B cell (primary cell): ENCODE data around the gene PRKCH. TPM values are rescaled to one million over a fixed set of nuclear protein-coding genes. Genes with fewer than 3 reads are reported as not detected.

ENCODE experiments used
- ATAC-seq: fragments of 200-7000 bp; cut with Tn5 transposase; one replicate; pipeline ENCODE4 v1.10.0; 2021; ENCODE audit warnings: low read depth, mild to moderate bottlenecking, moderate number of reproducible peaks, moderate library complexity
- CTCF ChIA-PET: fragments of 350-600 bp; sonication (Branson Sonifier 250); formaldehyde crosslinking; loops from one replicate; lab custom pipeline; 2021; ENCODE audit warnings: antibody characterized with exemption, inconsistent platforms; lab: Charles Lee
- POLR2A ChIA-PET: fragments of 350-600 bp; sonication (Branson Sonifier 250); formaldehyde crosslinking; loops from one replicate; lab custom pipeline; 2021; ENCODE audit warnings: antibody characterized with exemption; lab: Charles Lee
- DNase-seq: peaks from one replicate; pipeline ENCODE4 v3.0.0; 2013
- H2AFZ ChIP-seq: 2 replicates; pipeline ENCODE4 v1.6.1; 2012; ENCODE audit warnings: mild to moderate bottlenecking, low read depth, low read length; ENCODE audit not compliant: insufficient read depth, poor library complexity, severe bottlenecking
- H3K27ac ChIP-seq, 2 donors: 1 replicate in 1 of 2; 2 replicates in 1 of 2; pipeline ENCODE4 v1.5.1; 2012 to 2013; ENCODE audit warnings: low read length in 2 of 2, mild to moderate bottlenecking in 2 of 2, moderate library complexity in 1 of 2
- H3K27me3 ChIP-seq, 4 experiments: fragments of 200-600 bp in 1 of 4; sonication (generic) in 1 of 4; replicated peaks in 1 of 4; 1 replicate in 2 of 4; 2 replicates in 2 of 4; pipeline versions ENCODE4 v1.6.1 to v1.7.0; 2013 to 2016; ENCODE audit warnings: low read length in 3 of 4, mild to moderate bottlenecking in 2 of 4, mixed read lengths in 1 of 4, moderate library complexity in 1 of 4; ENCODE audit not compliant: insufficient read depth in 4 of 4, control insufficient read depth in 3 of 4; ENCODE audit errors: control extremely low read depth in 1 of 4
- H3K36me3 ChIP-seq, 2 experiments: replicated peaks in 1 of 2; 1 replicate in 1 of 2; 2 replicates in 1 of 2; pipeline versions ENCODE4 v1.6.1 to v1.7.1; 2013; ENCODE audit warnings: low read length in 1 of 2; ENCODE audit not compliant: insufficient read depth in 2 of 2, control insufficient read depth in 1 of 2; ENCODE audit errors: control extremely low read depth in 1 of 2, extremely low read depth in 1 of 2
- H3K4me1 ChIP-seq, 2 donors: fragments of 200-600 bp in 1 of 2; sonication (generic) in 1 of 2; 1 replicate in 1 of 2; 2 replicates in 1 of 2; pipeline versions ENCODE4 v1.5.1 to v1.6.1; 2013 to 2017; ENCODE audit warnings: low read length in 2 of 2; ENCODE audit not compliant: control insufficient read depth in 2 of 2, insufficient read depth in 2 of 2
- H3K4me2 ChIP-seq: replicated peaks from 2 replicates; pipeline ENCODE3; 2012; ENCODE audit warnings: mild to moderate bottlenecking, low read depth, low read length; ENCODE audit not compliant: poor library complexity, severe bottlenecking
- H3K4me3 ChIP-seq, 5 experiments: fragments of 200-600 bp in 1 of 5; sonication (generic) in 1 of 5; 1 replicate in 3 of 5; 2 replicates in 2 of 5; pipeline versions ENCODE4 v1.5.1 to v1.7.0; 2011 to 2016; ENCODE audit warnings: low read length in 4 of 5, mild to moderate bottlenecking in 4 of 5, low read depth in 2 of 5, control low read depth in 1 of 5, moderate library complexity in 1 of 5; ENCODE audit not compliant: insufficient read depth in 1 of 5; ENCODE audit errors: control extremely low read depth in 1 of 5, extremely low read depth in 1 of 5
- H3K79me2 ChIP-seq: fragments of 200-600 bp; sonication (generic); one replicate; pipeline ENCODE4 v1.6.0; 2016; ENCODE audit warnings: low read length; ENCODE audit not compliant: control insufficient read depth, insufficient read depth
- H3K9ac ChIP-seq: fragments of 200-600 bp; sonication (generic); 2 replicates; pipeline ENCODE4 v1.6.1; 2017; ENCODE audit warnings: mild to moderate bottlenecking, low read length, moderate library complexity
- H3K9me3 ChIP-seq, 3 donors: one replicate each; pipeline versions ENCODE4 v1.6.1 to v1.7.1; 2013; ENCODE audit warnings: low read length in 2 of 3; ENCODE audit not compliant: control insufficient read depth in 2 of 3, insufficient read depth in 1 of 3; ENCODE audit errors: control extremely low read depth in 1 of 3
- H4K20me1 ChIP-seq: 2 replicates; pipeline ENCODE4 v1.6.0; 2012; ENCODE audit warnings: mild to moderate bottlenecking, low read length; ENCODE audit not compliant: insufficient read depth, control insufficient read depth, poor library complexity, severe bottlenecking
- H3K27ac Mint-ChIP-seq: one replicate; pipeline ENCODE4 v1.8.0; 2021; ENCODE audit warnings: mixed read lengths
- H3K27me3 Mint-ChIP-seq: one replicate; pipeline ENCODE4 v1.8.0; 2021; ENCODE audit warnings: mixed read lengths
- H3K4me1 Mint-ChIP-seq: one replicate; pipeline ENCODE4 v1.8.0; 2021; ENCODE audit warnings: mixed read lengths
- H3K4me3 Mint-ChIP-seq: one replicate; pipeline ENCODE4 v1.8.0; 2021; ENCODE audit warnings: mixed read lengths
- H3K9me3 Mint-ChIP-seq: one replicate; pipeline ENCODE4 v1.8.0; 2022; ENCODE audit warnings: mixed read lengths; ENCODE audit not compliant: insufficient read depth
- EZH2 ChIP-seq: IDR thresholded peaks from 2 replicates; pipeline ENCODE4 v1.6.1; 2012; ENCODE audit warnings: borderline replicate concordance, low read depth, mild to moderate bottlenecking, moderate library complexity, low read length; ENCODE audit not compliant: insufficient read depth, poor library complexity, severe bottlenecking
- WGBS: methylation state at CpG from one replicate; pipeline ENCODE4 v1.1.5; 2013; ENCODE audit warnings: missing lambda C conversion rate; ENCODE audit not compliant: insufficient coverage; 5-methylcytosine and 5-hydroxymethylcytosine counted together
- intact Hi-C: fragments of 100-400 bp; cut with micrococcal nuclease; formaldehyde crosslinking; loops from one replicate; pipeline ENCODE4 v1.10.0; 2022
- polyA plus RNA-seq: library from polyadenylated mRNA; depleted of rRNA; stranded (reverse); fragments of >200 nt; gene quantifications from 2 replicates; pipeline ENCODE4 v1.2.3, GENCODE V29; 2012
- total RNA-seq, 2 donors: library from RNA; stranded (reverse); fragments of 120-200 nt in 1 of 2; gene quantifications; 1 replicate in 1 of 2; 2 replicates in 1 of 2; pipeline versions ENCODE4 v1.2.3 to v1.2.4, GENCODE V29; 2013 to 2022
- TF ChIP-seq, protein P1 (sequence below): fragments of 200-600 bp; IDR thresholded peaks from one replicate; pipeline ENCODE4 v1.8.0; 2022; ENCODE audit warnings: antibody characterized with exemption, mild to moderate bottlenecking

Gene PRKCH
- total and polyA plus RNA-seq, 2 donors (not counting 1 experiment from before 2014, with no cell fraction given), result 2.0 to 5.0 TPM

- no peak overlapping the region for H3K4me3 ChIP-seq
- no peak overlapping the region for H3K4me3 Mint-ChIP-seq
- H3K27ac ChIP-seq, result no peak overlapping the region
- DNase-seq (no peak), ATAC-seq (no peak)
- H3K4me1 Mint-ChIP-seq, result no peaks in the 10 kb centered on the region
- H2AFZ ChIP-seq, result no peak overlapping the region
- no peaks in the 10 kb centered on the region for H3K79me2 ChIP-seq
- ChIA-PET POLR2A (no interaction called here), CTCF (no interaction called here)
- intact Hi-C loops, result no loop called here
- H3K4me2 ChIP-seq, result no peak overlapping the region
- TF ChIP-seq, protein P1, sequence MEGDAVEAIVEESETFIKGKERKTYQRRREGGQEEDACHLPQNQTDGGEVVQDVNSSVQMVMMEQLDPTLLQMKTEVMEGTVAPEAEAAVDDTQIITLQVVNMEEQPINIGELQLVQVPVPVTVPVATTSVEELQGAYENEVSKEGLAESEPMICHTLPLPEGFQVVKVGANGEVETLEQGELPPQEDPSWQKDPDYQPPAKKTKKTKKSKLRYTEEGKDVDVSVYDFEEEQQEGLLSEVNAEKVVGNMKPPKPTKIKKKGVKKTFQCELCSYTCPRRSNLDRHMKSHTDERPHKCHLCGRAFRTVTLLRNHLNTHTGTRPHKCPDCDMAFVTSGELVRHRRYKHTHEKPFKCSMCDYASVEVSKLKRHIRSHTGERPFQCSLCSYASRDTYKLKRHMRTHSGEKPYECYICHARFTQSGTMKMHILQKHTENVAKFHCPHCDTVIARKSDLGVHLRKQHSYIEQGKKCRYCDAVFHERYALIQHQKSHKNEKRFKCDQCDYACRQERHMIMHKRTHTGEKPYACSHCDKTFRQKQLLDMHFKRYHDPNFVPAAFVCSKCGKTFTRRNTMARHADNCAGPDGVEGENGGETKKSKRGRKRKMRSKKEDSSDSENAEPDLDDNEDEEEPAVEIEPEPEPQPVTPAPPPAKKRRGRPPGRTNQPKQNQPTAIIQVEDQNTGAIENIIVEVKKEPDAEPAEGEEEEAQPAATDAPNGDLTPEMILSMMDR, result no peak
- TF ChIP-seq EZH2, result no peak
- no CpG with 5 or more reads among the region's 3 CpGs for WGBS
- H3K27ac Mint-ChIP-seq, result no peak overlapping the region
- no peaks in the 10 kb centered on the region for H4K20me1 ChIP-seq
- no peaks in the 10 kb centered on the region for H3K27me3 Mint-ChIP-seq
- H3K36me3 ChIP-seq, result no peaks in the 10 kb centered on the region
- H3K27me3 ChIP-seq, result no peaks in the 10 kb centered on the region
- H3K9me3 ChIP-seq, result no peaks in the 10 kb centered on the region
- no peaks in the 10 kb centered on the region for H3K9me3 Mint-ChIP-seq
- no peaks in the 10 kb centered on the region for H3K4me1 ChIP-seq
- H3K9ac ChIP-seq, result no peak overlapping the region
These were observed 13.7 kb downstream of the PRKCH start for GRCh38 chr14:61335049-61335448.

DNA sequence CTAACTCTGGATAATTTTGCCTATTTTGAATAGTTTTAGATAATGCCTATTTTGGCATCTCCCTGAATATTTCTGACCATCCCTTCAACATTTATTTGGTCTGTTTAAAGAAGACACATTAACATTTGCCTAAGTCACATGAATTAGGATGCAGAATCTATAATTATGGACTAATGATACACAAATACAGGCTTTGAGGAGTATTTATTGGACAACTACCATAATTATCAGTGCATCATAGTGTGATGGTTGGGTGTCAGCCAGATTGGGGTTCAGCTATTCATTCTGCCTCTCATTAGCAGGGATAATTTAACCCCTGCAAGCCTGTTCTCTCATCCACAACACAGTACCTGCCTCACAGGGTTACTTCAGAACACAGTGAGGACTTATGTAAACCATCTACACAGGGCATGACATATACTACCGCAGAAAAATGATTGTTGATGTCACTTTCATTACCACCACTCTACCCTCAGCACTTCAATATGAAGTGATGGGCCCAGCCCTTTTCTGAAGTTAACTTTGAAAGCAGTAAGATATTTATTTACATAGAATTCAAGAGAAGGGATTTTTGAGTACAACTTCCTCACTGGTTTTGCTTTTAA, 14.4 kb downstream of the PRKCH start:
- Mint-ChIP-seq H3K4me1 (no peaks in the 10 kb centered on the region), H3K27me3 (no peaks in the 10 kb centered on the region), H3K9me3 (no peaks in the 10 kb centered on the region), H3K4me3 (no peak overlapping the region), H3K27ac (no peak overlapping the region)
- no CpG with 5 or more reads among the region's 1 CpG for WGBS
- no peaks in the 10 kb centered on the region for H4K20me1 ChIP-seq
- POLR2A ChIA-PET, result no interaction called here
- no peak overlapping the region for H2AFZ ChIP-seq
- CTCF ChIA-PET, result no interaction called here
- H3K9ac ChIP-seq, result no peak overlapping the region
- intact Hi-C loops, result no loop called here
- H3K27me3 ChIP-seq, result no peaks in the 10 kb centered on the region
- TF ChIP-seq, protein P1, result no peak
- no peak overlapping the region for H3K27ac ChIP-seq
- DNase-seq, result no peak
- no peaks in the 10 kb centered on the region for H3K36me3 ChIP-seq
- H3K4me1 ChIP-seq, result no peaks in the 10 kb centered on the region
- H3K4me3 ChIP-seq, result no peak overlapping the region
- no peak overlapping the region for H3K4me2 ChIP-seq
- H3K79me2 ChIP-seq, result no peaks in the 10 kb centered on the region
- H3K9me3 ChIP-seq, result no peaks in the 10 kb centered on the region
- ATAC-seq, result no peak
